Measurements from ENCODE around the gene LINGO3. TPM values are rescaled to one million over a fixed set of nuclear protein-coding genes. Genes with fewer than 3 reads are reported as not detected.

LINGO3 gene
- total and polyA plus RNA-seq, 2 experiments from 2014 or later = 0.29 to 0.45 TPM

GRCh38 chr19:2352121-2352520 is 44.2 kb upstream of the LINGO3 start (continued):
- TF ChIP-seq CTCF (conservative IDR thresholded peaks at IDR 0.05; ENCODE audit: low read depth in 2 of 2) (no peak), ZNF114 (CRISPR knock-in tag; IDR thresholded peaks at IDR 0.05) (no peak)

- no peak overlapping the region for H3K27ac Mint-ChIP-seq
- Histone ChIP-seq H2AFZ (no peak overlapping the region), H3K79me2 (replicated peaks; ENCODE audit: insufficient read depth) (no peaks in the 10 kb centered on the region), H3K4me2 (no peak overlapping the region), H4K20me1 (replicated peaks; ENCODE audit: insufficient read depth) (no peaks in the 10 kb centered on the region), H3K27me3 (ENCODE audit: insufficient read depth) (no peaks in the 10 kb centered on the region), H3K4me1 (ENCODE audit: insufficient read depth) (no peaks in the 10 kb centered on the region), H3K9me2 (ENCODE audit: insufficient read depth) (no peaks in the 10 kb centered on the region), H3F3A (replicated peaks; ENCODE audit: low read depth) (no peaks in the 10 kb centered on the region), H3K36me3 (ENCODE audit: insufficient read depth) (no peaks in the 10 kb centered on the region), H3K27ac (ENCODE audit: low read depth) (no peak overlapping the region), H3K4me3 (no peak overlapping the region)
- ATAC-seq = no peak
- no peaks in the 10 kb centered on the region for H3K36me3 Mint-ChIP-seq (ENCODE audit: low read depth)
- H3K4me3 Mint-ChIP-seq = no peak overlapping the region
- peaks cover 5% of the 10 kb centered on the region for H3K27me3 Mint-ChIP-seq (ENCODE audit: insufficient read depth, low read depth, poor library complexity)
- TF ChIP-seq POLR2AphosphoS5 (IDR thresholded peaks at IDR 0.05; ENCODE audit: low read depth) = no peak
- H3K4me1 Mint-ChIP-seq = no peaks in the 10 kb centered on the region
- no peaks in the 10 kb centered on the region for H3K9me3 Mint-ChIP-seq
- DNase-seq (ENCODE audit: low spot score) = no peak
Measured at GRCh38 chr19:2351591-2351990, 43.6 kb upstream of the LINGO3 start.

GRCh38 chr19:2350656-2351055 is 42.7 kb upstream of the LINGO3 start:
- H3K27ac Mint-ChIP-seq = no peak overlapping the region
- ATAC-seq = no peak
- no peak overlapping the region for H3K4me3 ChIP-seq
- TF ChIP-seq CTCF (conservative IDR thresholded peaks at IDR 0.05; ENCODE audit: low read depth in 2 of 2) (no peak), JUNB (IDR thresholded peaks at IDR 0.05; ENCODE audit: unreplicated experiment) (no peak), CREB1 (CRISPR knock-in tag; IDR thresholded peaks at IDR 0.05; ENCODE audit: low read depth) (no peak), REST (IDR thresholded peaks at IDR 0.05; ENCODE audit: unreplicated experiment) (no peak), STAT1 (IDR thresholded peaks at IDR 0.05; ENCODE audit: unreplicated experiment) (no peak), EZH2 (IDR thresholded peaks at IDR 0.05; ENCODE audit: low read depth, unreplicated experiment) (no peak), ZNF331 (CRISPR knock-in tag; IDR thresholded peaks at IDR 0.05; ENCODE audit: low read depth) (no peak), POLR2AphosphoS5 (IDR thresholded peaks at IDR 0.05; ENCODE audit: low read depth) (no peak), ZNF114 (CRISPR knock-in tag; IDR thresholded peaks at IDR 0.05) (no peak)

More at GRCh38 chr19:2350656-2351055, 42.7 kb upstream of the LINGO3 start:
- Histone ChIP-seq H3K27ac (ENCODE audit: low read depth) (no peak overlapping the region), H3K4me1 (ENCODE audit: insufficient read depth) (no peaks in the 10 kb centered on the region), H3K4me2 (no peak overlapping the region), H3K9me2 (ENCODE audit: insufficient read depth) (no peaks in the 10 kb centered on the region), H3K79me2 (replicated peaks; ENCODE audit: insufficient read depth) (no peaks in the 10 kb centered on the region), H3F3A (replicated peaks; ENCODE audit: low read depth) (no peaks in the 10 kb centered on the region), H3K27me3 (ENCODE audit: insufficient read depth) (no peaks in the 10 kb centered on the region), H4K20me1 (replicated peaks; ENCODE audit: insufficient read depth) (no peaks in the 10 kb centered on the region), H3K36me3 (ENCODE audit: insufficient read depth) (no peaks in the 10 kb centered on the region), H2AFZ (no peak overlapping the region)
- peaks cover 3% of the 10 kb centered on the region; the same call in 1 of the 3 replicates for H3K36me3 Mint-ChIP-seq (ENCODE audit: low read depth)
- no peak for DNase-seq (ENCODE audit: low spot score)
- peaks cover 3% of the 10 kb centered on the region; the same call in 2 of the 3 replicates for H3K4me1 Mint-ChIP-seq
- H3K9me3 Mint-ChIP-seq = no peaks in the 10 kb centered on the region
- peaks cover 6% of the 10 kb centered on the region for H3K27me3 Mint-ChIP-seq (ENCODE audit: insufficient read depth, low read depth, poor library complexity)
- no peak overlapping the region for H3K4me3 Mint-ChIP-seq

All from GM23338 (cell line).